ENCODE measurements around the gene GPR108.
A peak's percentile ranks its signal among the peaks of the same experiment; 100 is the strongest.

The GPR108 gene

GRCh38 chr19:6700586-6701316, 36.6 kb downstream of the GPR108 start:
- DNase-seq, result no peak

GRCh38 chr19:6699935-6700334, 37.4 kb downstream of the GPR108 start:
- no peak for DNase-seq

GRCh38 chr19:6697291-6697690, 40.1 kb downstream of the GPR108 start:
- no peak for DNase-seq

GRCh38 chr19:6696239-6696820, 41.0 kb downstream of the GPR108 start:
- DNase-seq, result no peak

- DNase-seq, result peak; percentile 45
These were observed 43.1 kb downstream of the GPR108 start for GRCh38 chr19:6694147-6694815.

- DNase-seq, result peak; percentile 49
These were observed 43.7 kb downstream of the GPR108 start for GRCh38 chr19:6693681-6694080.

- no peak for DNase-seq
These were observed 44.3 kb downstream of the GPR108 start for GRCh38 chr19:6693056-6693471.

- no peak for DNase-seq
These were observed 45.4 kb downstream of the GPR108 start for GRCh38 chr19:6692027-6692426.

GRCh38 chr19:6691342-6691741, 46.0 kb downstream of the GPR108 start:
- DNase-seq, result no peak

GRCh38 chr19:6690160-6690885, 47.1 kb downstream of the GPR108 start:
- DNase-seq, result no peak

- no peak for DNase-seq
These were observed 50.3 kb downstream of the GPR108 start for GRCh38 chr19:6687114-6687513.

GRCh38 chr19:6686628-6686975, 50.8 kb downstream of the GPR108 start:
- DNase-seq, result no peak

GRCh38 chr19:6685962-6686627, 51.3 kb downstream of the GPR108 start:
- DNase-seq, result no peak

GRCh38 chr19:6685482-6685881, 51.9 kb downstream of the GPR108 start:
- DNase-seq, result no peak

- DNase-seq, result no peak
These were observed 53.4 kb downstream of the GPR108 start for GRCh38 chr19:6683971-6684370.

- DNase-seq, result no peak
These were observed 54.7 kb downstream of the GPR108 start for GRCh38 chr19:6682607-6683128.

GRCh38 chr19:6680141-6680540, 57.2 kb downstream of the GPR108 start:
- DNase-seq, result no peak

Measured in activated CD4-positive, alpha-beta T cell treated with anti-CD3 and anti-CD28 coated beads for 48 hours (primary cell).